OCI-LY3 (cell line): Measurements from ENCODE around the gene FAM204A.

Source experiments
- H2AFZ ChIP-seq: fragments of 200-600, 300-600 bp; shearing (Covaris generic); 2 replicates; pipeline ENCODE4 v1.6.0; 2014; ENCODE audit warnings: antibody characterized with exemption, low read depth, low read length
- H3K27ac ChIP-seq: fragments of 200-600, 300-600 bp; sonication (generic); 2 replicates; pipeline ENCODE4 v1.5.1; 2014; ENCODE audit warnings: mild to moderate bottlenecking, low read length, moderate library complexity, mixed read lengths
- H3K27me3 ChIP-seq: fragments of 200-600, 300-600 bp; sonication (generic); 2 replicates; pipeline ENCODE4 v1.6.1; 2014; ENCODE audit warnings: low read depth, low read length, mixed read lengths
- H3K36me3 ChIP-seq: fragments of 200-600, 300-600 bp; sonication (generic); replicated peaks from 2 replicates; pipeline ENCODE3; 2014; ENCODE audit warnings: low read depth, low read length, mixed read lengths
- H3K4me1 ChIP-seq: fragments of 300-600, 200-600 bp; sonication (generic); 2 replicates; pipeline ENCODE4 v1.6.1; 2014; ENCODE audit warnings: low read length, mixed read lengths
- H3K4me2 ChIP-seq: fragments of 200-600, 300-600 bp; sonication (generic); 2 replicates; pipeline ENCODE4 v1.6.1; 2014; ENCODE audit warnings: low read length, mixed read lengths
- H3K4me3 ChIP-seq: fragments of 300-600, 200-600 bp; sonication (generic); 2 replicates; pipeline ENCODE4 v1.5.1; 2014; ENCODE audit warnings: antibody characterized with exemption, mild to moderate bottlenecking, low read length, moderate library complexity
- H3K79me2 ChIP-seq: fragments of 300-600, 200-600 bp; shearing (Covaris generic); 2 replicates; pipeline ENCODE4 v1.6.1; 2014; ENCODE audit warnings: mild to moderate bottlenecking, low read length, mixed read lengths
- H3K9ac ChIP-seq: fragments of 300-600, 200-600 bp; shearing (Covaris generic); 2 replicates; pipeline ENCODE4 v1.6.0; 2014; ENCODE audit warnings: mild to moderate bottlenecking, low read length, moderate library complexity
- H3K9me3 ChIP-seq: fragments of 200-600, 300-600 bp; shearing (Covaris generic); 2 replicates; pipeline ENCODE4 v1.6.1; 2014; ENCODE audit warnings: low read length, mixed read lengths; ENCODE audit not compliant: insufficient read depth
- H4K20me1 ChIP-seq: fragments of 200-600, 300-600 bp; sonication (generic); 2 replicates; pipeline ENCODE4 v1.6.1; 2016; ENCODE audit warnings: low read length, mixed read lengths; ENCODE audit not compliant: insufficient read depth
- CTCF ChIP-seq: fragments of 200-600, 300-600 bp; sonication (generic); IDR thresholded peaks from 2 replicates; pipeline ENCODE4 v1.5.1; 2014; ENCODE audit warnings: antibody characterized with exemption, low read length, low read depth
- EZH2phosphoT487 ChIP-seq: fragments of 200-600 bp; shearing (Covaris generic); IDR thresholded peaks from 2 replicates; pipeline ENCODE4 v1.6.1; 2018; ENCODE audit warnings: antibody characterized with exemption, mixed run types, low read depth

Gene FAM204A

GRCh38 chr10:118290471-118290995, 51.6 kb downstream of the FAM204A start:
- no peak overlapping the region for H3K9ac ChIP-seq
- no peaks in the 10 kb centered on the region for H3K27me3 ChIP-seq
- H3K4me3 ChIP-seq: no peak overlapping the region
- no peak overlapping the region for H3K4me2 ChIP-seq
- H3K4me1 ChIP-seq: no peaks in the 10 kb centered on the region
- no peak overlapping the region for H3K27ac ChIP-seq
- H2AFZ ChIP-seq: no peak overlapping the region
- H3K9me3 ChIP-seq: no peaks in the 10 kb centered on the region
- H4K20me1 ChIP-seq: no peaks in the 10 kb centered on the region
- H3K79me2 ChIP-seq: no peaks in the 10 kb centered on the region
- H3K36me3 ChIP-seq: no peaks in the 10 kb centered on the region
- TF ChIP-seq EZH2phosphoT487: no peak
- no peak for TF ChIP-seq CTCF

DNA sequence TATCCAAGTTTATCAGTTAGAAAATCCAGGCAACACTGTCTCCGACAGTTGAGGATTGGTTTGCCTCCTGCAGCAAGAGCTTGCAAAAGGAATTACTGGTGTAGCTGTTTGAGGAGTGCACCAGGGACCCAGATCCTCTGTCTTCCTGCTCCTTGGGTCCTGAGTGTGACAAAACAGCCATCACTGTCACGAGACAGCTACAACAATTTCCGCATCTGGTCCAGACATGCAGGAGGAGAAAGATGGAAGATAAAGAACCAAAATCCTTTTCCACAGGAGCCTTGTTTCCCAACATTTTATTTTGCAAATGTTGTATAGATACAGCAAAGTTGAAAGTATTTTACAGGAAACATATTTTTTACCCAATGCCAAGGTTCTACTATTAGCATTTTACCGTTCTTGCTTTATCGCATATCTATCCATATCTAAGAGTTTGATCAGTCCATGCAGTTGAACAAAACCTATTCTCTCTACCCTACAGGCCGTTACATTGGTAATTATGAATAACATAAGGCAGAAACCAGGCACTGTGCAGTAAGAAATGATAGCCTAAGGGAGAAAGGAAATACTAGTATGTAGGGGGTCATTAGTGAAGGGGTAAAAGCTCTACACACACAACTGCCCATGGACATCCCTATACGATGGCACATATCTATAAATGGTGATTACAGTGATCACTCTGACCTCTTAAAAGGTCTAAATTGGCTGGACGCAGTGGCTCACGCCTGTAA, 54.9 kb downstream of the FAM204A start:
- Histone ChIP-seq H2AFZ (no peak overlapping the region), H3K27me3 (no peaks in the 10 kb centered on the region), H3K9me3 (no peaks in the 10 kb centered on the region), H3K79me2 (no peaks in the 10 kb centered on the region), H3K4me3 (no peak overlapping the region), H3K4me2 (no peak overlapping the region), H3K4me1 (no peaks in the 10 kb centered on the region), H3K36me3 (no peaks in the 10 kb centered on the region), H3K9ac (no peak overlapping the region), H3K27ac (no peak overlapping the region), H4K20me1 (no peaks in the 10 kb centered on the region)
- TF ChIP-seq CTCF (no peak), EZH2phosphoT487 (no peak)

DNA sequence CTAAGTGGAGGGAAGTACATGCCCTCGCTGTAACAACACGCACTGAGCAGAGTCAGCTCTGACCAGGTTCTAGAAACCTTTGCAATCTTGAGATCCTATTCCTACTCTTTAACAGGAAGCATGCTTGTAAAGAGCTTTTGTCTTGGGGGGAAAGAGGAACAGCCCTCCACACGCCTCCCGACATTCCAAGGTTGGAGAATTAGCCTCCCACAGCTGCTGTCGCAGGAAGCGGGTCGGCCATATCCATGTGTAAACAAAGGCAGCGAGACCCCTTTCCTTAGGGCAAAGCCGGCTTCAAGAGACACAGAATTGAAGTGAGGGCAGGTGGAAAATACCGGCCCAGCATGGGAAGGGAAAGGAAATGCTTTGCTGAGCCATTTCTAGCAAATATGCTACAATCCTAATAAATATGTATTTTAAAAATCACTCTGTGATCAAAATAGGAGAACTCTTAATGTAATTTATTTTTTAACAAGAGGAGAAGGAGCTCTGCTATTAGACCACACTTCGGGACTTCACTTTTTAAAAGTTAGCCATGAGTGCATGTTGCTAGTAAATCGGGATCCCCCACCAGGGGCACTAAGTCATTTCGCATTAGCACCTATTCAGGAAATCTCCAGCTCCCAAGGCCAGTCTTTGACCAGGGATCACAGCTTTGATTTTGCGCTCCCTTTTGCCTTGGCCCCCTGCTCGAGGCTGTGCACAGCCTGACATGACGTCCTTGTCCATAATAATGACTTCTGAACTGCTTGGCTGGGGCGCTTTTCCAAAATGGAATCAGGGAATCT, 55.9 kb downstream of the FAM204A start:
- Histone ChIP-seq H4K20me1 (no peaks in the 10 kb centered on the region), H3K36me3 (no peaks in the 10 kb centered on the region), H3K4me1 (no peaks in the 10 kb centered on the region), H3K79me2 (no peaks in the 10 kb centered on the region), H3K4me2 (no peak overlapping the region), H3K9me3 (no peaks in the 10 kb centered on the region), H2AFZ (no peak overlapping the region), H3K4me3 (no peak overlapping the region), H3K9ac (no peak overlapping the region), H3K27me3 (no peaks in the 10 kb centered on the region), H3K27ac (no peak overlapping the region)
- TF ChIP-seq EZH2phosphoT487 (no peak), CTCF (no peak)

GRCh38 chr10:118282670-118283069, 59.5 kb downstream of the FAM204A start:
- no peaks in the 10 kb centered on the region for H3K79me2 ChIP-seq
- no peaks in the 10 kb centered on the region for H4K20me1 ChIP-seq
- H3K27ac ChIP-seq: no peak overlapping the region
- no peak overlapping the region for H3K4me3 ChIP-seq
- TF ChIP-seq CTCF: no peak
- no peak for TF ChIP-seq EZH2phosphoT487
- H3K4me1 ChIP-seq: no peaks in the 10 kb centered on the region
- H2AFZ ChIP-seq: no peak overlapping the region
- H3K36me3 ChIP-seq: no peaks in the 10 kb centered on the region
- no peak overlapping the region for H3K9ac ChIP-seq
- H3K4me2 ChIP-seq: no peak overlapping the region
- no peaks in the 10 kb centered on the region for H3K9me3 ChIP-seq
- H3K27me3 ChIP-seq: no peaks in the 10 kb centered on the region
